Spleen (tissue), 7 donors: Measurements from ENCODE around the gene PAPPA.

Experiments
- CTCF ChIP-seq, 11 experiments: fragments of 200-600 bp in 7 of 11; fragments of 450-650 bp in 4 of 11; sonication (generic) in 4 of 11; IDR thresholded peaks in 8 of 11; conservative IDR thresholded peaks in 3 of 11; 1 replicate in 7 of 11; 2 replicates in 4 of 11; pipeline versions ENCODE4 v1.4.0 to v1.8.0; 2016 to 2021; ENCODE audit warnings: antibody characterized with exemption in 11 of 11, inconsistent platforms in 4 of 11, mild to moderate bottlenecking in 1 of 11
- POLR2A ChIP-seq, 3 donors: fragments of 450-650 bp; IDR thresholded peaks; one replicate each; pipeline ENCODE4 v1.5.1; 2017; ENCODE audit warnings: antibody characterized with exemption in 3 of 3, mild to moderate bottlenecking in 1 of 3
- donor health status: DM: no; HTN: no; CAD: no; lungs with moderate emphysema.
- donor health status: DM: no; HTN: no; CAD: no.
- donor health status: DM: no; HTN: no; CAD: no.

GRCh38 chr9:116416421-116416820 is 262.8 kb downstream of the PAPPA start:
- TF ChIP-seq CTCF (IDR thresholded peaks at IDR 0.05 in 8 of 11, conservative IDR thresholded peaks at IDR 0.05 in 3 of 11) (no peak), POLR2A (IDR thresholded peaks at IDR 0.05) (no peak)
